ENCODE data around the gene NTM.

Gene NTM

GRCh38 chr11:132114743-132115142 is 744.3 kb downstream of the NTM start:
- DNase-seq (ENCODE audit: low spot score): no peak

DNA sequence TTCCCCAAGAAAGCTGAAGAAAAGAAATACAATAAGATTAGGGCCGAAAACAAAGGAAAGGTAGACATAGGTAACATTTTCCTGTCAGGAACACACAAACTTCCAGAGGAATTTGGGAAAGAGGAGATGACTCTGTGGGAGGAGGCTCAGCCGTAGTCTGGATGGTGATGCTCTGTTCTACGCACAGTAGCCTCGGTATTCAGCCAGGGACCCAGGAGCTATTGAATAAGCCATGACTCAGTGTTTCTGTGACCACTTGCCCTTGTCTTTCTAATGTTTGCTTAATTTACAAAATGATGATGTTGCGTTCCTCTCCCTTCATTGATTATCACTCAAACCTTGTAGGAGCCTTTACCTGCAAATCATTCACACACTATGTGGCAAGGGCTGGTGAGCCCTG is 745.0 kb downstream of the NTM start:
- DNase-seq (ENCODE audit: low spot score): no peak

- DNase-seq (ENCODE audit: low spot score): no peak
These were observed 746.1 kb downstream of the NTM start for GRCh38 chr11:132116516-132116915.

GRCh38 chr11:132118661-132119060 is 748.2 kb downstream of the NTM start:
- no peak for DNase-seq (ENCODE audit: low spot score)

GRCh38 chr11:132119573-132119972 is 749.2 kb downstream of the NTM start:
- no peak for DNase-seq (ENCODE audit: low spot score)

GRCh38 chr11:132122735-132123134 is 752.3 kb downstream of the NTM start:
- no peak for DNase-seq (ENCODE audit: low spot score)

- DNase-seq (ENCODE audit: low spot score): no peak
These were observed 753.0 kb downstream of the NTM start for GRCh38 chr11:132123449-132123848.

DNA sequence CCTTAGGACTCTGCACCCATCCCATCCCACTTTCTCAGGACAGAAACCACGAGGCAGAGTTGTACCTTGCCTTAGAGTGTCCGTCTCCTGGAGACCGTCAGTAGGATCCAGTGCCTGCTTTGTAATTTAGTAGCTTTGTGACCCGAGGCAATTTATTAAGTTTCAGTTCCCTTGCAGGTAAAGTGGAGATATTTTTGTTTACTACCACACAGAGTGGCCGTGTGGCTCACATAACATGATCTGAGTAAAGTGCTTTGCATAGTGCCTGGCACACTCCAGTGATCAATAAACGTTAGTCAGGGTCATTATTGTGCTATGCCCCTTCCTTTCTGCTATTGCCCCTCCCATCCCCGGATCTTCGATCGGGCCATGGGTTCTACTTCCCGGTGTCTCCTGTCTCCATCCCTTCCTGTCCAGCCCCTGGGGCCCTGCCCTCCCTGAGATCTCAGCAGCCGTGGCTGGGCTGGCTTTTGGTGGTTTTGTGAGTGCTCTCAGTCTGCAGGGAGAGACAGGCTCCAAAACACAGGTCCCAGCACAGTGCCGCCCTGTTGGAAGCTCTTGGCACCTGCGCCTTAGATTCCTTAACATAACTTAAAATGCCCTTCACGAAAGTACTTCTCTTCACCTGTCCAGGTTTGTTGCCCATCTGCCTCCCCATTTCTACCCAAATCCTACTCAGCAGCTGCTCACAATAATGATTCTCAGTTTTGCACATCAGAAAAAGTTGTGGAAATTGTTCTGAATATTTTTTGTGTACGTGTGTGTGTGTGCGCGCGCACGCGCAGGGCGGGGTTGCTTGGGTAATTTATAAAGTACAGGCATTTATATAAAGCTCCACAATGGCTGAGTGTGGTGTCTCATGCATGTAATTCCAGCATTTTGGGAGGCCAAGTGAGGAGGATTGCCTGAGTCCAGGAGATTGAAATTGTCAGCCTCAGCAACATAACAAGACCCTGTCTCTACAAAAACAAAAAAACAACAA is 753.7 kb downstream of the NTM start:
- no peak for DNase-seq (ENCODE audit: low spot score)

- DNase-seq (ENCODE audit: low spot score): no peak
These were observed 755.8 kb downstream of the NTM start for GRCh38 chr11:132125988-132126871.

GRCh38 chr11:132126973-132127899 is 756.8 kb downstream of the NTM start:
- DNase-seq (ENCODE audit: low spot score): no peak

DNA sequence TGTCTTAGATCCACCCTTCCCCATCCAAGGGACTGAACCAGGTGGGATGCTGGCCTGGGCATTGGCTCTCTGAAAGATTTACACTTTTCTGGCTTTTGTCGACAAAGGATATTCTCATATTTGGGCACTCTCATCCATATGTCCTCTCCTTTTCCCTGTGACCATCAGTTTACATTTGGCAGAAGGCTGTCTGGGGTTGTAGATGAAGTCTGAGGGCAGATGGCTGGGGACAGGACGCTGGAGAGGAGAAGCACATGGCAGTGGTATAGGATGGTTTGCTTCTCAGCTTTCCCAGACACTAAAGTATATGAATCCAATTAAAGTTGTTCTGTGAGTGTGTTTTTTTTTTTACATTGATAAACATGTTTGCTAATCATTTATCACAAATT is 757.5 kb downstream of the NTM start:
- DNase-seq (ENCODE audit: low spot score): no peak

DNA sequence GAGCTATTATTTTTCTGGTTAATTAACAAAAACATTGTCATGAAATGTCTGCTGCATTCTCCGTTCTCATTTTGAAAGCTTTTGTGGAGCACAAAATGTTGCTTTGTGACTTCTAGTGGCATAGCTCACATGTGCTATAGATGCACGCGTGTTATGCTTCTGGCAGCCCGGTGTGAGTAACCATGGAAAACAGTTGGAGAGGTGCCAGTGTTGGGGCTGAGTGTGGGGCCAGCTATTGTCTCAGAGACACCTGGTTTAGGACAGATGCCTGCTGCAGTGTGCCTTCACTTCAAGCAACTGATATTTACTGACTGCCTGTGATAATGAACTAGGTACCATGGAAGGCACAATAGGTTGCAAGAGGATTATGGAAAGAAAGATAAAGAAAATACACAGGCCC is 760.6 kb downstream of the NTM start:
- DNase-seq (ENCODE audit: low spot score): no peak

GRCh38 chr11:132131961-132132360 is 761.5 kb downstream of the NTM start:
- no peak for DNase-seq (ENCODE audit: low spot score)

DNA sequence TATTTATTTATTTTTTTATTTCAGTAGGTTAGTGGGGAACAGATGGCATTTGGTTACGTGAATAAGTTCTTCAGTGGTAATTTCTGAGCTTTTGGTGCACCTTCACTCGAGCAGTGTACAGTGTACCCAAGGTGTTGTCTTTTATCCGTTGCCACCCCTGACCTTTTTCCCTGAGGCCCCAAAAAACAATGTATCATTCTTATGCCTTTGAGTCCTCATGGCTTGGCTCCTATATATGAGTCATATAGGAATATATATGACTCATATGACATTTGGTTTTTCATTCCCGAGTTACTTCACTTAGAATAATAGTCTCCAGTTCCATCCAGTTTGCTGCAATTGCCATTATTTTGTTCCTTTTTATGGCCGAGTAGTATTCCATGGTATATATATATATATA is 763.9 kb downstream of the NTM start:
- DNase-seq (ENCODE audit: low spot score): no peak

DNA sequence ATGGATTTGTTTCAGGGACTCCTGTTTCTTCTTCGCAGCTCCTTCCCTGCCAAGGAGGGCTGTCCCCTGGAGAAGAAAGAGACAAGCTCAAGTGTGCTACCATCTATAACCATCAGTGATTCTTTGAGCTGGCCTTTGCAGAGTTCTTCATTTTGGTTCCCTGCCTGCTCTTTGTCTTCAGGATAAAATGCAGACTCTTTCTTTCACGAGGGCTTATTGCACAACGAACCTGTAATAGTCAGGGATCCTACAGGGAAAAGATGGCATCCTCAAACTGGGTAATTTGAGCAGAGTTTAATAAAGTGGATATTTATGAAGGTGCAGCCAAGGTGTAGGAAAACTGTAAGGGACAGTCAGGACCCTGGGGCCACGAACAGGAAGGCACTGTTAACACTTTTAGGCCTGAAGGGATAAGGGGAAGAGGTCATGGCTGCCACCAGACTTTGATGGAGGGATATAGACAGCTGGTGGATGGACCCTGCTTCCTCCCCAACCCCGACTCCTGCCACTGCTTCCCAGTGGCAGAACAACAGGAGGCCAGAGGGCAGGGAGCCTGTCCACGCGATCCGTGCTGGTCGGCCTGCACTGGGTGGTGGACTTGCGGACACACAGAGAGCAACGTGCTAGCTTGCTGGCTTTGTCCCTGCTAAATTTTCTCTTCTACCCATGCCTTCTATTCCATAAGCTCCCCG is 767.0 kb downstream of the NTM start:
- DNase-seq (ENCODE audit: low spot score): no peak

- no peak for DNase-seq (ENCODE audit: low spot score)
These were observed 767.5 kb downstream of the NTM start for GRCh38 chr11:132137981-132138313.

GRCh38 chr11:132139181-132139580 is 768.8 kb downstream of the NTM start:
- no peak for DNase-seq (ENCODE audit: low spot score)

DNA sequence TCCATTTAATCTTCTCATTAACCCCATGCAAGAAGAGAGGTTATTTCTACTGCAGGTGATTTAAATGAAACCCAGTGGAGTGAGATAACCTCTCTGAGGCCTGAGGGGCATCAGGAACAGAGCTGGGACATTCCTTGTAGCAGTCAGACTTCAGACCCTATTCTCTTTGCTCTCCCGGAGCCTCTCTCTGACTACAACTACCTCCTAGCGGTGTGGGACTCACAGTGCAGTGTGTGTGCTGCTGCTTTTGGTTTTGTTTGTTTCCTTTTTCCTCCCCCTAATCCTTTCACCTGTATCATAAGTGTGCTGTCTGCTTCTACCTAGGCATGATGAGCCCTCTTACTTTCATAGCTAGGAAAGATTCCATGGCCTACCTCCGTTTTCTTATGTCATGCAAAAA is 769.6 kb downstream of the NTM start:
- no peak for DNase-seq (ENCODE audit: low spot score)

- no peak for DNase-seq (ENCODE audit: low spot score)
These were observed 771.7 kb downstream of the NTM start for GRCh38 chr11:132142121-132142520.

- no peak for DNase-seq (ENCODE audit: low spot score)
These were observed 772.1 kb downstream of the NTM start for GRCh38 chr11:132142554-132142953.

- no peak for DNase-seq (ENCODE audit: low spot score)
These were observed 777.0 kb downstream of the NTM start for GRCh38 chr11:132147464-132147863.
